MM.1S (cell line): ENCODE measurements around the gene DHX15.

Experiments
- EZH2 ChIP-seq: fragments of 300-600 bp; sonication (generic); optimal IDR thresholded peaks from 2 replicates; pipeline ENCODE3; 2017; ENCODE audit warnings: low read depth, mild to moderate bottlenecking, antibody characterized with exemption, low read length, mixed read lengths
- EZH2phosphoT487 ChIP-seq: fragments of 300-600 bp; sonication (generic); IDR thresholded peaks from 2 replicates; pipeline ENCODE4 v1.6.1; 2018; ENCODE audit warnings: antibody characterized with exemption, low read length
- TF ChIP-seq, protein P1 (sequence below): fragments of 300-600 bp; sonication (generic); IDR thresholded peaks from 2 replicates; pipeline ENCODE4 v1.5.1; 2016; ENCODE audit warnings: antibody characterized with exemption, low read length, mixed read lengths

DNA sequence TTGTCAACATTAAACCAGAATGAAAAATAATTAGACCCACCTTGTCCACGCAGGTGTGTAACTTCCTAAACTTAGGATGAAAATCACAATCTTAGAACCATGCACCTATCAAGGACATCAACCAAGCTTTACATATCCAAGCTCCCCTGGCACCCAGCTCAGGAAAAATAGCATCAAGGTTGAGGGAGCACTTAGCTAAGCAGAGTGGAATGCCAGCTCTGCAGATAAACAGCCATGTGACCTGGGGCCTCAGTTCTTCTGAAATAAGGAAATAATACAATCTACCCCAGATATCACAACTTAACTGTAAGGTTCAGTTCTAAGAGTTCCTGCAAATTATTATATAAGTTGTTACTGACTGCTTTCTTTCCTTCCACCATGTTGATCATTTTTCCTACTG lies 64.7 kb downstream of the DHX15 start:
- TF ChIP-seq, protein P1, sequence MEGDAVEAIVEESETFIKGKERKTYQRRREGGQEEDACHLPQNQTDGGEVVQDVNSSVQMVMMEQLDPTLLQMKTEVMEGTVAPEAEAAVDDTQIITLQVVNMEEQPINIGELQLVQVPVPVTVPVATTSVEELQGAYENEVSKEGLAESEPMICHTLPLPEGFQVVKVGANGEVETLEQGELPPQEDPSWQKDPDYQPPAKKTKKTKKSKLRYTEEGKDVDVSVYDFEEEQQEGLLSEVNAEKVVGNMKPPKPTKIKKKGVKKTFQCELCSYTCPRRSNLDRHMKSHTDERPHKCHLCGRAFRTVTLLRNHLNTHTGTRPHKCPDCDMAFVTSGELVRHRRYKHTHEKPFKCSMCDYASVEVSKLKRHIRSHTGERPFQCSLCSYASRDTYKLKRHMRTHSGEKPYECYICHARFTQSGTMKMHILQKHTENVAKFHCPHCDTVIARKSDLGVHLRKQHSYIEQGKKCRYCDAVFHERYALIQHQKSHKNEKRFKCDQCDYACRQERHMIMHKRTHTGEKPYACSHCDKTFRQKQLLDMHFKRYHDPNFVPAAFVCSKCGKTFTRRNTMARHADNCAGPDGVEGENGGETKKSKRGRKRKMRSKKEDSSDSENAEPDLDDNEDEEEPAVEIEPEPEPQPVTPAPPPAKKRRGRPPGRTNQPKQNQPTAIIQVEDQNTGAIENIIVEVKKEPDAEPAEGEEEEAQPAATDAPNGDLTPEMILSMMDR, result no peak
- TF ChIP-seq EZH2phosphoT487 (no peak), EZH2 (no peak)
